ENCODE measurements around the gene MIPOL1.

Gene MIPOL1

DNA sequence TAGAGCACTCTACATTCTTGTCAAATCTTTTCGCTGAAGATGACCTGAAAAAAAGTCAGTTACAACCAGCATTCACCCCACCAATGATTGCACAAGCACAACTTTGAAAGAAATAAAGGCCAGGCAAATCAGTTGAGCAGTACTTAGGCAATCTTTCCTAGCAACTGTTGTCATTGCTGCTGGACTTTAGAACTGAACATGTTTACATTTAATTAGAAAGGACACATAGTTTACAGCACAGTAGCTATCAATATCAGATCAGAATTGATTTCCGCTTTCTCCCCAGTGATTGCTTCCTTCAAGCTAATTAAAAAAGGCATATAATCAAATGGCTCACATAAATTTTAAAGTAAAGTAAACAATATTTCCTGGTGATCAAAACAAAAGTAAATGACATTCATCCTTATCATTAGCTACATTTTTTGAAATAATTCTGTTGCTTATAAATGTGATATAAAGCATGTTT lies 268.9 kb downstream of the MIPOL1 start:
- DNase-seq: no peak

DNA sequence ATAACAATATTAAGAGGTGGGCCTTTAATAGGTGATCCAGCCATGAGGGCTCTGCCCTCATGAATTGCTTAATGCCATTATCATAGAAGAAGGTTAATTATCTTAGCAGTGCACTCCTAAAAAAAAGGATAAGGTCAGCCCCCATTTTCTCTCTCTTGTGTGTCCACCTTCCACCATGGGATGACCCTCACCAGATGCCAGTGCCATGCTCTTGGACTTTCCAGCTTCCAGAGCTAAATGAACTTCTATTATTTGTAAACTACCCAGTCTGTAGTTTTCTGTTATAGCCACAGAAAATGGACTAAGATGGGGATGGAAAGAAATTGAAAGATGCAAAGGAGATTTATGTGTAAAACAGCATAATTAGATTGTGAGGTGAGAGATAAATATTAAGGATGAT lies 271.9 kb downstream of the MIPOL1 start:
- DNase-seq: no peak

DNA sequence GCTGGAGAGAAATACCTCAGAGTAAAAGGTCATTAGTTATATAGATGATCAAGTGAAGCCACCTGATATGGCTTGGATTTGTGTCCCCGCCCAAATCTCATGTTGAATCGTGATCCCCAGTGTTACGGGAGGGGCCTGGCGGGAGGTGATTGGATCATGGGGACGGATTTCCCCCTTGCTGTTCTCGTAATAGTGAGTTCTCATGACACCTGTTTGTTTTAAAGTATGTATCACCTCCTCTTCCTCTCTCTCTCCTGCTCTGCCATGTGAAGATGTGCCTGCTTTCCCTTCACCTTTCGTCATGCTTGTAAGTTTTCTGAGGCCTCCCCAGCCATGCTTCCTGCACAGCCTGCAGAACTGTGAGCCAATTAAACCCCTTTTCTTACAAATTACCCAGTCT lies 272.5 kb downstream of the MIPOL1 start:
- DNase-seq: no peak

DNA sequence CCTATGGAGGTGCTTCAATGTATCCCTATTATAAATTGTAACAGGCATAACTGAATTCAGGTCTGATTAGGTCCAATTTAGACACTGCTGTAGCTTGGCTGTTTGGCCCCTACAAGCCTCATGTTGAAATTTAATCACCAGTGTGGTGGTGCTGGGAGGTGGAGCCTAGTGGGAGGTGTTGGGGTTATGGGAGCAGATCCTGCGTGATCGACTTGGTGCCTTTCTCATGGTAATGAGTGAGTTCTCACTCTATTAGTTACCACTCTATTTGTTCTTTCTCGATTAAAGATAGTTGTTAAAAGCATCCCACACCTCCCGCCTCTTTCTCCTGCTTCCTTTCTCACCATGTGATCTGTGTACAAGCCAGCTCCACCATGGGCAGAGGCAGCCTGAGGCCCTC lies 275.2 kb downstream of the MIPOL1 start:
- no peak for DNase-seq

DNA sequence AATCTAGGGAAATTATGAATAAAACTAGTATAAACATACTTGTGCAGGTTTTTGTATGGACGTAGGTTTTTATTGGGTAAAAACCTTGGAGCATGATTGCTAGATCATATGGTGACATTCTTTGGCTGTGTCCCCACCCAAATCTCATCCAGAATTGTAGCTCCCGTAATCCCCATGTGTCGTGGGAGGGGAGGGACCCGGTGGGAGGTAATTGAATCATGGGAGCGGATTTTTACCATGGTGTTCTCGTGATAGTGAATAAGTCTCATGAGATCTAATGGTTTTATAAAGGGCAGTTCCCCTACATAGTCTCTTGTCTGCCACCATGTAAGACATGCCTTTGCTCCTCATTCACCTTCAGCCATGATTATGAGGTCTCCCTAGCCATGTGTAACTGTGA lies 276.5 kb downstream of the MIPOL1 start:
- DNase-seq: no peak

DNA sequence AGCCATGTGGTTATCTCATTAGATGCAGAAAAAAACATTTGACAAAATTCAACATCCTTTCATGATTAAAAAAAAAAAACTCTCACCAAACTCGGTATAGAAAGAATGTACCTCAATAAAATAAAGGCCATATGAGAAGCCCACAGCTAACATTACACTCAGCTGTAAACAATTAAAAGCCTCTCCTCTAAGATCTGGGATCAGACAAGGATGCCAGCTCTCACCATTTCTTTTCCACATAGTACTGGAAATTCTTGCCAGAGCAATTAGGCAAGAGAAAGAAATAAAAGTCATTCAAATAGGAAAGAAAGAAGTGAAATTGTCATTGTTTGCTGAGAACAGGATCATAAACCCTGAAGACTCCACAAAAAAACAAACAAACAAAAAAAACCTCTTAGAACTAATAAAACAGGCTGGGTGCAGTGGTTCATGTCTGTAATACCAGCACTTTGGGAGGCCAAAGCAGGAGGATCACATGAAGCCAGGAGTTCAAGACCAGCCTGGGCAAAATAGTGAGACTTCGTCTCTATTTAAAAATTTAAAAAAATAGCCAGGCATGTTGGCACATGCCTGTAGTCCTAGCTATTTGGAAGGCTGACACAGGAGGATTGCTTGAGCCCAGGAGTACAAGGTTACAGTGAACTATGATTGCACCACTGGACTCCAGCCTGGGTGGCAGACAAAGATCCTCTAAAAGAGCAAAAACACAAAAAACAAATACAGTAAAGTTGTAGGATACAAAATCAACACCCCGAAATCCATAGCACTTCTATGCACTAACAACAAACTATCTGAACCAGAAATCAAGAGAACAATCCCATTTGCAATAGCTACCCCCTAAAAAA lies 282.9 kb downstream of the MIPOL1 start:
- DNase-seq: no peak

DNA sequence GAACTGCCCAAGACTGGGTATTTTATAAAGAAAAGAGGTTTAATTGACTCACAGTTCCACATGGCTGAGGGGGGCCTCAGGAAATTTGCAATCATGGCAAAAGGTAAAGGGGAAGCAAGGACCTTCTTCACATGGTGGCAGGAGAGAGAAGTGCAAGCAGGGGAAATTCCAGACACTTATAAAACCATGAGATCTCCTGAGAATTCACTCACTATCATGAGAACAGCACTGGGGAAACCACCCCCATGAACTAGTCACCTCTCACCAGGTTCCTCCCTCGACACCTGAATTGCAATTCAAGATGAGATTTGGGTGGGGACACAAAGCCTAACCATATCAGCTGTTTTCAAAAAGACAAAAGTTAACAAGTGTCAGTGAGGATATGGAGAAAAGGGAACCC lies 284.7 kb downstream of the MIPOL1 start:
- DNase-seq: no peak

DNA sequence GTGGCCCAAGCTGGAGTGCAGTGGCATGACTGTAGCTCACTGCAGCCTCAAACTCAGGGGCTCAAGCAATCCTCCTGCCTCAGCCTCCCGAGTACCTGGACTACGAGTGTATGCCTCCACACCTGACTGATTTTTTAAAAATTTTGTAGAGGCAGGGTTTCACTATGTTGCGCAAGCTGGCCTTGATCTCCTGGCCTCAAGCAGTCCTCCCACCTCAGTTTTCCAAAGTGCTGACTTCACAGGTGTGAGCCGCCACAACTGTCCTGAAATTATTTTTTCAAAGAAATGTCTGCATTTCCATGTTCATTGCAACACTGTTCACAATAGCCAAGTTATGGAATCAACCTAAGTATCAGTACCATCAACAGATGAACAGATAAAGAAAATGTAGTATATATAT lies 285.9 kb downstream of the MIPOL1 start:
- no peak for DNase-seq

DNA sequence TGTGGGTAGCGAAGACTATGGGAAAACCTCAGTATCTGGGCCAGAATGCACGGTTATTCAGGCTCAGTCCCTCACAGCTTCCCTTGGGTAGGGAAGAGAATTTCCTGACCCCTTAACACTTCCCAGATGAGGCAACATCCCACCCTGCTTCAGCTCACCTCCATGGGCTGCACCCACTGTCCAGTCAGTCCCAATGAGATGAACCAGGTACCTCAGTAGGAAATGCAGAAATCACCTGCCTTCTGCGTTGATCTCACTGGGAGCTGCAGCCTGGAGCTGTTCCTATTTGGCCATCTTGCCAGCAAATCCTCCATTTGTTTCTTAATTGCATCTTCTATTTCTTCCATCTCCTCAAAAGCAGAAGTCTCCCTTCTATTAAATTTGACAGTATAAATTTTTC lies 292.9 kb downstream of the MIPOL1 start:
- DNase-seq: no peak

DNA sequence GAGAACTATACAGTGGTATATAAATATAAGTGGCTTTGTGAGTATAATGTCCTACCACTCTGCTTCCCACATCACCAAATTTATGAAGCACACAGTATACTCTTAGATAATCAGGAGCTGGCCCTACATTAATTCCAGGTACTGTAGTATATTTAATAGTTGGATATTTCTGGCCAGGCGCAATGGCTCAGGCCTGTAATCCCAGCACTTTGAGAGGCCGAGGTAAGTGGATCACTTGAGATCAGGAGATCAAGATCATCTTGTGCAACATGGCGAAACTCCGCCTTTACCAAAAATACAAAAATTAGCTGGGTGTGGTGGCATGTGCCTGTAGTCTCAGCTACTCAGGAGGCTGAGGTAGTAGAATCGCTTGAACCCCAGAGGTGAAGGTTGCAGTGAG lies 293.3 kb downstream of the MIPOL1 start:
- no peak for DNase-seq

DNA sequence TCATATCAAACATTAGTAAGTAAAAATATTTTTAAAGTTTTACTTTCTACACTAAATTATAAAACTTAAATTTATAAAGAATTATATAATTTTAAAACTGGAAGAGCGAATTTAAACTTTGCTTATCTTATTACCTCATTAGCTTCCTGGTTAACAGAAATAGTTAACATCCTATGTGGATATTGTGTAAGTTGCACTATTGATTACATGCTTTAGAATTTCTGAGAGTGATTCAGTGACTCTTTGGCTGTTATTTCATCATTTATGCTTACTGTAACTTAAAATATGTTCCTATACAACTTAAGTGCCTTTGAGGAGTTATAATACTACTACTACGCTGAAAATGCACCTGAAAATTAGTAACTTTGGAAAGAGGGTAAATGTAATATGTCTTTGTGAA lies 295.9 kb downstream of the MIPOL1 start:
- no peak for DNase-seq

DNA sequence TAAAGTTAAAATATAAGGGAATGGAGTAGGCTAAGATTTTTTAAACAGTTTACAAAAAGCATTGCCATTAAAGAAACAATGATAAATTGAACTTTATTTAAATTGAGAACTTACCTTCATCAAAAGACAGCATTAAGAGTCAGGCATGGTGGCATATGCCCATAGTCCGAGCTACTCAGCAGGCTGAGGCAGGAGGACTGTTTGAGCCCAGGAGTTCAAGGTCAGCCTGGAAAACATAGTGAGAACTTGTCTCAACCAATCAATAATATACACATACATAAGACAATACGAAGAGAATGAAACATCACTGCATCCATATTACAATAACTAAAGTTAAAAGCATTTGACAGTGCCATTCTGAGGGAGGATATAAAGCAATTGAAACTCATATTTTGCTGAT lies 299.7 kb downstream of the MIPOL1 start:
- DNase-seq: no peak

DNA sequence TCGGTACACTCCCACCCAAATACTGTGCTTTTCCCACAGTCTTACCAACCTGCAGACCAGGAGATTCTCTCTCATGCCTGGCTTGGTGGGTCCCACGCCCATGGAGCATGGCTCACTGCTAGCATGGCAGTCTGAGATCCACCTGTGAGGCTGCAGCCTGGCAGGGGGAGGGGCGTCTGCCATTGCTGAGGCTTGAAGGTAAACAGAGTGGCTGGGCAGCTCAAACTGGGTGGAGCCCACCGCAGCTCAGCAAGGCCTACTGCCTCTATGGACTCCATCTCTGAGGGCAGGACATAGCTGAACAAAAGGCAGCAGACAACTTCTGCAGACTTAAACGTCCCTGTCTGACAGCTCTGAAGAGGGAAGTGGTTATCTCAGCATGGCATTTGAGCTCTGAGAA lies 304.1 kb downstream of the MIPOL1 start:
- no peak for DNase-seq

DNA sequence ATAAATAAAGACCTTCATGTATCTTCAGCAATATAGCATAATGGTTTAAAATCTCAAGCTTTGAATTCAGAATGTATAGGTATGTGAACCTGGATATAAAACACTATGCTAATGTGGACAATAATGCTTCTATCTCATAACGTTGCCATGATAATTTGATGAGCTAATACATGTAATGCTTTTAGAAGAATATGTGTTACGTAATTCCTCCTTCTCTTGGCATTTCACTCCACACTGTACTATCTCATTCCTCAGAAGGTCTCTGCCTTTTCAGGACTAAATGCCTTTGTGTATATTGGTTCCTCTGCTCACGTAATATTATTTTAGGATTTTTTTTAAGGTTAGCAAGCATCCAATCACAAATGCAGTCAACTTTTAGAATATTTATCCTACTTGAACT lies 310.8 kb downstream of the MIPOL1 start:
- no peak for DNase-seq

DNA sequence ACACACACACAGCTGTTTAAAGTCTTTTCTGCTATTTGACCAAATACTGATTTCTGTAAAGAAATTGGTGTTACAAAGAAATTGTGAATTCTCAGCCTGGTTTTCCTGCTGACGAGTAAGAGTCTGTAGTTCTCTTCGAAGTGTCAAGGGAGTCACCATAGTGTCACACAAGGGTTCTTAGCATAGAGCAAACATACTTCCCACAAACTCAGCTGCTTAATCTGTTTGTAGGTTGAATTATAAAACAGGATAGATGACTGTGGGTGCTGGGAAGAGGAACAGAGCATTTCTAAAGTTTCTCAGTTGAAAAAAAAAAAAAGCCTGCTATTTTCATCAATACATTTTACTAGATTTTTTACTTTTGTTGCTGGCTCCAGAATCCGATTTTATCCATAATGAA lies 314.4 kb downstream of the MIPOL1 start:
- DNase-seq: no peak

DNA sequence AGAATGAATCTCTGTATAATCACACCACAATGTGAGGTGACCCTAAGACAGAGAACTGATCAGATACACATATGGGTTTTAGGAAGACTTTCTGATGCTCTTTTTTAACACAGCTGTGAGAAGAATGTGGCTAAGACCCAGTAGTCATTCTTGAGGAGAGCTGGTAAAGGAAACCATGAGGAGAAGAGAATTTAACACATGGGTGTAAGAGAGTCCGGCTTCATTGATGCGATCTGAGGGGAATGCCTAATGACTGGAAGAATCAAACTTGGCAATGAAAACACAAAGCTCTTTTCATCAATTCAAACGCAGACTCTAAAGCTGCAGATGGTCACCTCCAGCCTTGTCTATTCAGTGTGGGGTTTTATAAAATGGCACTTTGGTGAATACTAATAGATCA lies 318.0 kb downstream of the MIPOL1 start:
- no peak for DNase-seq

DNA sequence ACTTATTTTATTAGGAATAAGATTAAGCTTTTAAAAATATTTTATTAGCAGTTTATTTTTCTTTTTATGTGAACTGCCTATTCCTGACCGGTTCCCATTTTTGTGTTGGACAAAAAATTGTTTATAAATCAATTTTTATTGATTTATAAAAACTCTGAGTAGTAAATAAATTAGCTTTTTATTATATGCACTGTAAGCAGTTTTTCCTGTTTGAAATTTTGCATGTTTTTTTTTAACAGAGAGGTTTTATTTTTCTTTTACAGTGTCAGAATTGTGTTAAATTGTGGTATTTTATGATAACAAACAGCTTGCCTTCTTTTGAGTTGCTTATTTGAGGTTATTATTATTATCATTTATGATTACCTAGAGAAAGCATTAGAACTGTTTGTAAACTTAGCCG lies 329.3 kb downstream of the MIPOL1 start:
- DNase-seq: no peak

DNA sequence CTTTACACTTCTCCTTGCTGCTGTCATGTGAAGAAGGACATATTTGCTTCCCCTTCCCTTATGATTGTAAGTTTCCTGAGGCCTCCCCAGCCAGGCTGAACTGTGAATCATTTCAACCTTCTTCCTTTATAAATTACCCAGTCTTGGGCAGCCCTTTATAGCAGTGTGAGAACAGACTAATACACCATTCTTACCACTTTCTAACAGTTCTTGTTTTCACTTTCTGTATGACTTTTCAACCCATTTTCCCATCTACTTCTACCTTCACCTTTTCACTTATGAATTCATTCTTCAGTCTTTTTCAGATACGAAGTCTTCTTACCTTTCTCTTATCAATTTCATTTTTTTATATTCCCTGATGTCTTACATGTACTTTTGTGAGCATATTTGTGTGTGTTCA lies 342.3 kb downstream of the MIPOL1 start:
- no peak for DNase-seq

DNA sequence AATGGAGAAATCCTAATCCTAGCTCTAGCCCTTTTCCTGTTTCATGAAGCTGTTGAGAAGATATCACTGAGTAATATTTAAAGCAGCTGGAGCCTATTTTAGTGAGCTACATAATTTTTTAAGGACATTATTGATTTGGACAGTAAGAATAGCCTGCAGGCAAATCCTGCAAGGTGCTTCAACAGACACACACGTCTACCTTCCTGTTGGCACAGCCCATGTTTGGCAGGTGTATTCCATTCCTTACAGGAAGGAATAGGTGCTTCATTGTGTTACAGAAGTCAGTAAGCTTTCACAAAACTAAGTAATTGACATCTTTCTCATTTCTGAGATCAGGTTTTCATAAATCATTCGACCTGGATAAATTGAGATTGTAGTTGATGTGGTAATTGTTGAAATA lies 346.7 kb downstream of the MIPOL1 start:
- DNase-seq: no peak

DNA sequence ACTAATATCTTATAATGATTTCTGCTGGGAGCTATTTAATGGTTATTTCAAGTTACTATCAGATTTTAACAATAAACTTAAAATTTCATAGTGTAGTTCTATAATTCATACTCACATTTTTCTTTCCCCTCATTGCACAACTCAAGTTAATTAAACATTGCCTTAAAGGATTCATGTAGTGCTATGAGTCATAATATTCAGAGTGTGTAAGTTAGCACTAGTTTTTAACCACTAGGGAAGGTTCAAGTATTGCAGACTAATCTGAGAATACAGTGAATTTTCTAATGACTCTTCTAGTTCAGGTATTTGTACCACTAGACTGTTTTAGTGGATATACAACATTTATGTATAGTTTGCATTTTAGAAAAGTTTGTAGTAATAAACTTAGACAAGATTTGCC lies 347.4 kb downstream of the MIPOL1 start:
- DNase-seq: no peak

DNA sequence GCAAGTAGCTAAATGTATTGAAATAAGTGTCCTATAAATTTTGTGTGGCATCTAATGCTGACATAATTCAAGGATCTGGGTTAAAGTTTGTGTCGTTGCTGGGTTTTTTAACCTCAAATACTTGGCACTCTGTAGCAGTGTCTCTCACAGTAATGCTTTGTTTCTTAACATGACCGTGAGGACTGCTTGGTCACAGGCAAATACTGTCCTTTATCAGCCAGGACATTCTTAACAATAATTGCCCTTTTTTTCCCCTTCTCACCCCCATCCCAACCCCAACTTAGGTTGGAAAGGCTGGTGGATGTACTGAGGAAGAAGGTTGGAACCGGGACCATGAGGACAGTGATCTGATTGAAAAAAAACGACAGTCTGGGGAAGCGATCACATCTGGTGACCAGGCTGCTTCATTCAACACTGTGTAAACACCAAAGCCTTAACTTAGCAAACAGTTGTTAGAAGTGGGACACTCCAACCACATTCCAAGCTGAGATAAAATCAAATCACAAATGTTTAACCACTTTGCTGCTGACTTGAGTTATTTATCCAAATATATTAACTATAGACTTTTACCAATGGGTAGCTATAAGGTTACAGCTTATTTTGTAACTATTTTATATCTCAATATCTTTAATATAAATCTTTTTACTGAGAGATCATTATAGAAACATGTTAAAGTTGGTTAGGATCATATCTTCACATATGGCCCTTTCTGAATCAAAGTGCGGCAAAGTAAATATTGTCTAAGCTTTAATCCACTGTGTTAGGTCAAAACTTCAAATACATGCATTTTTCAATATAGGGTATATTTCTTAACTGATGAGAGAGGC lies 349.1 kb downstream of the MIPOL1 start:
- DNase-seq: no peak

DNA sequence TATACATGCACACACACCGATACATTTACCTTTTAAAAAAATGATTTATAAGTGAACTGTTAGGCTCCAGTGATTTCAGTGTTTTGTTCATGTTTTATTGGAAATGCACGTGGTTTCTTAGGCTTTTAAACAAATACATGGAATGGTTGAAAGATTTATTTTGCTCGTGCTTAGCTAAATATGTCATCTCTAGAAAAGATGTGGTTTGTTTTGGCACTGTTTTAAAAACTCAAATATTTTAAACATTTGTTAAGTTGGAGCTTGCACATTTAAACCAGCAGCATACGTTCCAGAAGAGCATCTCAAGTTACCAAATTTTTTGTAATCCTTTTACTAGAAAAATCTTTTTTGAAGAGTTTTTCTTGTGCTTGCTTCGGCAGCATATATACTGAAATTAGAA lies 352.8 kb downstream of the MIPOL1 start:
- no peak for DNase-seq

DNA sequence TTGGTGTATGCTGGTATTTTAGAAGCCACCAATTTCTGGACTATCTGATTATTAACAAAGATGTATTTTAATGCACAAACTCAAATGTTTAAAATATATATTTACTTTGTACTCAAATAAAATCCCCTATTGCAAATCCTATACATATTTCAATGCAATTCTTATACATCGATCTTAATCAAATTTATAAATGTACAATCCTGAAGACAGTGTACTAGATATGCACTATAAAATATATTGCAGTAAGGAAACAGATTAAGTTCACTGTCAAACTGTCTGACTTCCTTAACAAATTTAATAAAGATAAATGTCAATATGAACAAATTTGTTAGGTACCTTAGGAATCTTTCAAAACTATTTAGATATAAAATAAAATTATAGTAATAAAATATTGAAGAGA lies 353.4 kb downstream of the MIPOL1 start:
- DNase-seq: no peak

DNA sequence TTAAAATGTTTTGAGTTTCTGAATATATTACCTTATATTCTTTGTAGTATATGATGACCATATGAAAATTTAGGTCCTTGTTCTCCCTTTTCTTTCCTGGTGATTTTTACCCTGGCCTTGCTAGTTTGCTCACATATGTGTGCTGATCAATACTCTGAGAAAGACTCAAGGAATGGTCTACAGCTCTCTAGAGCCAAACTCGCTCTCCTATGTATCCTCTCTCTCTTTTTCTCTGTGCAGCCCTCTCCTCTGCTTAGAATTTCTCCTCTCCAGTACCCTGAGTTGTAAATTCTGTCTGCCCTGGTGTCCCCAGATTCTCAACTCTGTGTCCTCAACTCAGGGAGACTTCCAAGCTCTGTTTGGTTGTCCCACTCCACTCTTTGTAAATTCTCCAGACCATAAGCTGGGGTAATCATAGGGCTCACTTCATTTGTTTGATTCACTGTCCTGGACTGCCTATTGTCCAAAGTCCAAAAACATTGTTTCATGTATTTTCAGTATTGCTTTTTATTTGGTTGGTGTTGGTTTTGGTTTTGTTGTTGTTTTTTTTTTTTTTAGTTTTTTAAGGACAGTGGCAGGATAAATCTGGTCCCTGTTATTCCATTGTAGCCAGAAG lies 356.3 kb downstream of the MIPOL1 start:
- no peak for DNase-seq

All from NCI-H1436 (cell line).